ENCODE data around the gene SDC4. TPM values are rescaled to one million over a fixed set of nuclear protein-coding genes. Genes with fewer than 3 reads are reported as not detected.

The SDC4 gene
- total and polyA plus RNA-seq, 2 experiments from 2014 or later = 28.5 to 39.9 TPM

- H3K36me3 Mint-ChIP-seq (ENCODE audit: low read depth) = peaks cover 40% of the 10 kb centered on the region
- H3K27ac Mint-ChIP-seq = peak overlapping the region; percentile 89
- ATAC-seq = no peak
These were observed 11.5 kb downstream of the SDC4 start for GRCh38 chr20:45336530-45337366.

GRCh38 chr20:45330476-45330875 lies 17.7 kb downstream of the SDC4 start:
- Histone ChIP-seq H4K20me1 (replicated peaks; ENCODE audit: insufficient read depth) (no peaks in the 10 kb centered on the region), H3F3A (replicated peaks; ENCODE audit: low read depth) (no peaks in the 10 kb centered on the region)

More at GRCh38 chr20:45336530-45337366, 11.5 kb downstream of the SDC4 start:
- peaks cover 7% of the 10 kb centered on the region for H3K27me3 Mint-ChIP-seq (ENCODE audit: insufficient read depth, low read depth, poor library complexity)
- no peak for DNase-seq (ENCODE audit: low spot score)
- Histone ChIP-seq H3K27ac (ENCODE audit: low read depth) (peak overlapping the region; percentile 63; the same call in 1 of the 2 replicates), H2AFZ (no peak overlapping the region), H4K20me1 (replicated peaks; ENCODE audit: insufficient read depth) (0 out of 2 replicates have a peak, but pooled peaks cover 2% of the 10 kb centered on the region), H3K4me2 (no peak overlapping the region), H3K36me3 (ENCODE audit: insufficient read depth) (no peaks in the 10 kb centered on the region; the same call in 1 of the 2 replicates), H3K4me1 (ENCODE audit: insufficient read depth) (peaks cover 43% of the 10 kb centered on the region), H3F3A (replicated peaks; ENCODE audit: low read depth) (0 out of 2 replicates have a peak, but pooled peaks cover 3% of the 10 kb centered on the region), H3K9me2 (ENCODE audit: insufficient read depth) (no peaks in the 10 kb centered on the region), H3K4me3 (no peak overlapping the region), H3K79me2 (replicated peaks; ENCODE audit: insufficient read depth) (peaks cover 62% of the 10 kb centered on the region), H3K27me3 (ENCODE audit: insufficient read depth) (no peaks in the 10 kb centered on the region)
- no peak overlapping the region for H3K4me3 Mint-ChIP-seq
- no peaks in the 10 kb centered on the region for H3K9me3 Mint-ChIP-seq
- no peak for TF ChIP-seq STAT1 (IDR thresholded peaks at IDR 0.05; ENCODE audit: unreplicated experiment)
- no peak for TF ChIP-seq ZNF331 (CRISPR knock-in tag; IDR thresholded peaks at IDR 0.05; ENCODE audit: low read depth)
- no peak for TF ChIP-seq ZNF114 (CRISPR knock-in tag; IDR thresholded peaks at IDR 0.05)
- H3K4me1 Mint-ChIP-seq = peaks cover 52% of the 10 kb centered on the region

More at GRCh38 chr20:45330476-45330875, 17.7 kb downstream of the SDC4 start:
- ATAC-seq (no peak), DNase-seq (ENCODE audit: low spot score) (no peak)
- no peaks in the 10 kb centered on the region for H3K9me3 Mint-ChIP-seq
- peaks cover 66% of the 10 kb centered on the region for H3K36me3 Mint-ChIP-seq (ENCODE audit: low read depth)
- Histone ChIP-seq H3K9me2 (ENCODE audit: insufficient read depth) (no peaks in the 10 kb centered on the region), H3K27me3 (ENCODE audit: insufficient read depth) (no peaks in the 10 kb centered on the region), H3K4me3 (no peak overlapping the region), H3K79me2 (replicated peaks; ENCODE audit: insufficient read depth) (peaks cover 3% of the 10 kb centered on the region; the same call in 1 of the 2 replicates), H3K4me2 (no peak overlapping the region), H3K4me1 (ENCODE audit: insufficient read depth) (0 out of 2 replicates have a peak, but pooled peaks cover 7% of the 10 kb centered on the region), H3K36me3 (ENCODE audit: insufficient read depth) (peaks cover 8% of the 10 kb centered on the region; the same call in 1 of the 2 replicates), H3K27ac (ENCODE audit: low read depth) (0 out of 2 replicates have a peak overlapping the region, but pooled peaks have one; percentile 39), H2AFZ (no peak overlapping the region)
- peaks cover 5% of the 10 kb centered on the region for H3K27me3 Mint-ChIP-seq (ENCODE audit: insufficient read depth, low read depth, poor library complexity)
- H3K27ac Mint-ChIP-seq = no peak overlapping the region
- no peak for TF ChIP-seq CREB1 (CRISPR knock-in tag; IDR thresholded peaks at IDR 0.05; ENCODE audit: low read depth)
- TF ChIP-seq ETS1 (IDR thresholded peaks at IDR 0.05) = no peak
- TF ChIP-seq CTCF (conservative IDR thresholded peaks at IDR 0.05; ENCODE audit: low read depth in 2 of 2) = no peak
- no peak for TF ChIP-seq EZH2 (IDR thresholded peaks at IDR 0.05; ENCODE audit: low read depth, unreplicated experiment)
- TF ChIP-seq POLR2AphosphoS5 (IDR thresholded peaks at IDR 0.05; ENCODE audit: low read depth) = no peak
- no peak for TF ChIP-seq ZNF331 (CRISPR knock-in tag; IDR thresholded peaks at IDR 0.05; ENCODE audit: low read depth)
- TF ChIP-seq ZNF462 (CRISPR knock-in tag; IDR thresholded peaks at IDR 0.05) = no peak
- H3K4me3 Mint-ChIP-seq = no peak overlapping the region
- peaks cover 3% of the 10 kb centered on the region; the same call in 1 of the 3 replicates for H3K4me1 Mint-ChIP-seq
